ENCODE results near the gene CTNNBL1. TPM values are rescaled to one million over a fixed set of nuclear protein-coding genes. Genes with fewer than 3 reads are reported as not detected.

CTNNBL1 gene
- total and polyA plus RNA-seq, 2 experiments from 2014 or later, result 36.3 to 68.7 TPM

- H3K36me3 ChIP-seq (ENCODE audit: insufficient read depth), result no peaks in the 10 kb centered on the region
- ATAC-seq, result peak; percentile 88
Observed at GRCh38 chr20:37669062-37669772, 24.6 kb upstream of the CTNNBL1 start.

GRCh38 chr20:37669773-37670236, 24.0 kb upstream of the CTNNBL1 start:
- DNase-seq (ENCODE audit: low spot score), result no peak
- H3K4me2 ChIP-seq, result no peak overlapping the region
- TF ChIP-seq STAT1 (IDR thresholded peaks at IDR 0.05; ENCODE audit: unreplicated experiment), result no peak
- no peak for TF ChIP-seq ETS1 (IDR thresholded peaks at IDR 0.05)
- no peak for TF ChIP-seq JUNB (IDR thresholded peaks at IDR 0.05; ENCODE audit: unreplicated experiment)
- TF ChIP-seq NANOG (IDR thresholded peaks at IDR 0.05; ENCODE audit: borderline replicate concordance), result no peak
- TF ChIP-seq POLR2AphosphoS5 (IDR thresholded peaks at IDR 0.05; ENCODE audit: low read depth), result no peak
- no peak for TF ChIP-seq ZNF462 (CRISPR knock-in tag; IDR thresholded peaks at IDR 0.05)
- no peak for TF ChIP-seq EZH2 (IDR thresholded peaks at IDR 0.05; ENCODE audit: low read depth, unreplicated experiment)
- no peak for TF ChIP-seq REST (IDR thresholded peaks at IDR 0.05; ENCODE audit: unreplicated experiment)
- no peak for TF ChIP-seq EZH2phosphoT487 (IDR thresholded peaks at IDR 0.05; ENCODE audit: unreplicated experiment)
- TF ChIP-seq CREB1 (CRISPR knock-in tag; IDR thresholded peaks at IDR 0.05; ENCODE audit: low read depth), result no peak

More at GRCh38 chr20:37669062-37669772, 24.6 kb upstream of the CTNNBL1 start:
- Histone ChIP-seq H4K20me1 (replicated peaks; ENCODE audit: insufficient read depth) (no peaks in the 10 kb centered on the region), H3K4me1 (ENCODE audit: insufficient read depth) (peaks cover 12% of the 10 kb centered on the region; the same call in 1 of the 2 replicates), H3K4me3 (no peak overlapping the region), H3K4me2 (no peak overlapping the region), H3K9me2 (ENCODE audit: insufficient read depth) (no peaks in the 10 kb centered on the region), H3K27ac (ENCODE audit: low read depth) (no peak overlapping the region), H2AFZ (peak overlapping the region; percentile 73), H3F3A (replicated peaks; ENCODE audit: low read depth) (no peaks in the 10 kb centered on the region), H3K79me2 (replicated peaks; ENCODE audit: insufficient read depth) (no peaks in the 10 kb centered on the region), H3K27me3 (ENCODE audit: insufficient read depth) (no peaks in the 10 kb centered on the region)
- Mint-ChIP-seq H3K27me3 (ENCODE audit: insufficient read depth, low read depth, poor library complexity) (peaks cover 5% of the 10 kb centered on the region), H3K9me3 (peaks cover 10% of the 10 kb centered on the region; the same call in 2 of the 3 replicates), H3K36me3 (ENCODE audit: low read depth) (peaks cover 3% of the 10 kb centered on the region; the same call in 2 of the 3 replicates), H3K4me3 (no peak overlapping the region), H3K27ac (no peak overlapping the region), H3K4me1 (peaks cover 14% of the 10 kb centered on the region)
- peak; percentile 61 for DNase-seq (ENCODE audit: low spot score)
- no peak for TF ChIP-seq STAT1 (IDR thresholded peaks at IDR 0.05; ENCODE audit: unreplicated experiment)

More at GRCh38 chr20:37669773-37670236, 24.0 kb upstream of the CTNNBL1 start:
- Histone ChIP-seq H3K9me2 (ENCODE audit: insufficient read depth) (no peaks in the 10 kb centered on the region), H3K27ac (ENCODE audit: low read depth) (no peak overlapping the region), H2AFZ (peak overlapping the region; percentile 73), H3K36me3 (ENCODE audit: insufficient read depth) (no peaks in the 10 kb centered on the region), H3K79me2 (replicated peaks; ENCODE audit: insufficient read depth) (no peaks in the 10 kb centered on the region), H3F3A (replicated peaks; ENCODE audit: low read depth) (no peaks in the 10 kb centered on the region), H3K4me1 (ENCODE audit: insufficient read depth) (peaks cover 12% of the 10 kb centered on the region; the same call in 1 of the 2 replicates), H4K20me1 (replicated peaks; ENCODE audit: insufficient read depth) (no peaks in the 10 kb centered on the region), H3K27me3 (ENCODE audit: insufficient read depth) (no peaks in the 10 kb centered on the region), H3K4me3 (no peak overlapping the region)
- Mint-ChIP-seq H3K4me1 (peaks cover 14% of the 10 kb centered on the region), H3K36me3 (ENCODE audit: low read depth) (no peaks in the 10 kb centered on the region), H3K9me3 (0 out of 3 replicates have a peak, but pooled peaks cover 6% of the 10 kb centered on the region), H3K27me3 (ENCODE audit: insufficient read depth, low read depth, poor library complexity) (peaks cover 5% of the 10 kb centered on the region), H3K4me3 (no peak overlapping the region), H3K27ac (no peak overlapping the region)
- no peak for ATAC-seq

All from GM23338 (cell line).